ENCODE measurements around the gene ATP12A.
"Not testable (repeated sequence)": the region's sequence is repeated elsewhere in the genome, so short reads cannot be mapped to it uniquely, and the experiment has no call there.

The ATP12A gene

DNA sequence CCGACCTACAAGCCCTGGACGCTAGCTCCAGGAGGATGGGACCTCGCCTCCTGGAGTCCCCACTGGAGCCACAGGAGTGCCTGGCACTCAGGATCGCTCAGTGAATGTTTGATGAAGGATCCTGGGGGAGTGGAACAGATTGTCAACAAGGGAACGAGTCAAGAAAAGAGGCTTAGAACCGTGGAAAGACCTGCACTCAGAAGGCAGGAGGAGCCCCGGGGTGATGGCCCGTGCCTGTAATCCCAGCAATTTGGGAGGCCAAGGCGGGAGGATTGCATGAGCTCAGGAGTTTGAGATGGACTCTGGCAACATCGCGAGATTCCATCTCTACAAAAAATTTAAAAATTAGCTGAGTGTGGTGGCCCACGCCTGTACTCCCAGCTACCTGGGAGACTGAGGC, 38.9 kb downstream of the ATP12A start:
- Mint-ChIP-seq H3K27ac (no peak overlapping the region), H3K27me3 (peaks cover 6% of the 10 kb centered on the region)

GRCh38 chr13:24723206-24723605, 43.0 kb downstream of the ATP12A start:
- ATAC-seq (no peak), DNase-seq (no peak)
- Mint-ChIP-seq H3K4me1 (no peaks in the 10 kb centered on the region), H3K9me3 (no peaks in the 10 kb centered on the region), H3K27ac (no peak overlapping the region), H3K4me3 (no peak overlapping the region), H3K36me3 (ENCODE audit: low read depth) (no peaks in the 10 kb centered on the region), H3K27me3 (peaks cover 12% of the 10 kb centered on the region)

More for the DNA sequence above, 38.9 kb downstream of the ATP12A start:
- no peaks in the 10 kb centered on the region for H3K4me1 Mint-ChIP-seq
- no peaks in the 10 kb centered on the region for H3K9me3 Mint-ChIP-seq
- ATAC-seq = no peak
- no peaks in the 10 kb centered on the region for H3K36me3 Mint-ChIP-seq (ENCODE audit: low read depth)
- no peak for DNase-seq
- H3K4me3 Mint-ChIP-seq = no peak overlapping the region

- Mint-ChIP-seq H3K27me3 (peaks cover 8% of the 10 kb centered on the region), H3K36me3 (ENCODE audit: low read depth) (no peaks in the 10 kb centered on the region), H3K27ac (no peak overlapping the region), H3K4me3 (no peak overlapping the region), H3K4me1 (no peaks in the 10 kb centered on the region), H3K9me3 (no peaks in the 10 kb centered on the region)
- DNase-seq (no peak), ATAC-seq (no peak)
Observed at GRCh38 chr13:24724714-24725113, 44.5 kb downstream of the ATP12A start.

GRCh38 chr13:24725379-24725778, 45.2 kb downstream of the ATP12A start:
- no peaks in the 10 kb centered on the region for H3K9me3 Mint-ChIP-seq
- no peak overlapping the region for H3K4me3 Mint-ChIP-seq
- ATAC-seq = no peak
- no peaks in the 10 kb centered on the region for H3K4me1 Mint-ChIP-seq
- no peaks in the 10 kb centered on the region for H3K36me3 Mint-ChIP-seq (ENCODE audit: low read depth)
- H3K27me3 Mint-ChIP-seq = peaks cover 8% of the 10 kb centered on the region
- DNase-seq = no peak
- no peak overlapping the region for H3K27ac Mint-ChIP-seq

GRCh38 chr13:24727731-24728601, 47.8 kb downstream of the ATP12A start:
- no peak overlapping the region for H3K4me3 Mint-ChIP-seq
- H3K4me1 Mint-ChIP-seq = peaks cover 5% of the 10 kb centered on the region
- no peaks in the 10 kb centered on the region for H3K36me3 Mint-ChIP-seq (ENCODE audit: low read depth)
- ATAC-seq = peak; percentile 98
- H3K27me3 Mint-ChIP-seq = peaks cover 9% of the 10 kb centered on the region
- H3K27ac Mint-ChIP-seq = no peak overlapping the region
- peak; percentile 61 for DNase-seq
- H3K9me3 Mint-ChIP-seq = no peaks in the 10 kb centered on the region

GRCh38 chr13:24730873-24731567, 50.8 kb downstream of the ATP12A start:
- not testable (repeated sequence) for H3K27me3 Mint-ChIP-seq; H3K36me3 Mint-ChIP-seq (ENCODE audit: low read depth); H3K4me3 Mint-ChIP-seq; H3K4me1 Mint-ChIP-seq; ATAC-seq; H3K27ac Mint-ChIP-seq; H3K9me3 Mint-ChIP-seq; DNase-seq

GRCh38 chr13:24734950-24735349, 54.7 kb downstream of the ATP12A start:
- H3K27me3 Mint-ChIP-seq = peaks cover 1% of the 10 kb centered on the region
- peaks cover 5% of the 10 kb centered on the region for H3K4me1 Mint-ChIP-seq
- H3K27ac Mint-ChIP-seq = no peak overlapping the region
- H3K36me3 Mint-ChIP-seq (ENCODE audit: low read depth) = no peaks in the 10 kb centered on the region
- no peaks in the 10 kb centered on the region for H3K9me3 Mint-ChIP-seq
- H3K4me3 Mint-ChIP-seq = no peak overlapping the region
- ATAC-seq (no peak), DNase-seq (no peak)

DNA sequence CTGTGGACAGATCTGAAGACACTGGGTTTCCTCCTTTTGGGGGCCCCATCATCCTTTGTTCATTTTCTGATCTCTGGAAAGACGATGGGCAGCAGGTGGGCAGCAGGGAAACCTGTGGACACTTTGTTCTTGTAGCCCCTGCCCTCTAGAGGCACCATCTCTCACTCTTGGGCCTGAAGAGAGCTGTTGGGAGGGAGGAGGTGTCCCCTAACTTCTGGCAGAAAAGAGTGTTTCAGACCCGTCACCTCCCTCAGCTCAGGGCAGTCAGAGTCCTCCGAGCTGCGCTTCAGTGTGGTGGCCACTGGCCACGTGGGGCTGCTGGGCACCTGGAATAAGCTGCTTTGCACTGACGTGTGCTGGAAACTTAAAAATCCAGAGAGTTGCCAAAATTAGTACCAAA, 56.8 kb downstream of the ATP12A start:
- H3K27ac Mint-ChIP-seq = no peak overlapping the region

GRCh38 chr13:24738366-24738847, 58.2 kb downstream of the ATP12A start:
- H3K27ac Mint-ChIP-seq = no peak overlapping the region
- no peak for ATAC-seq
- H3K27me3 Mint-ChIP-seq = peaks cover 5% of the 10 kb centered on the region
- H3K4me3 Mint-ChIP-seq = no peak overlapping the region
- H3K36me3 Mint-ChIP-seq (ENCODE audit: low read depth) = no peaks in the 10 kb centered on the region
- no peaks in the 10 kb centered on the region for H3K4me1 Mint-ChIP-seq
- DNase-seq = no peak
- no peaks in the 10 kb centered on the region for H3K9me3 Mint-ChIP-seq

More for the DNA sequence above, 56.8 kb downstream of the ATP12A start:
- DNase-seq (no peak), ATAC-seq (no peak)
- no peaks in the 10 kb centered on the region for H3K36me3 Mint-ChIP-seq (ENCODE audit: low read depth)
- no peaks in the 10 kb centered on the region for H3K4me1 Mint-ChIP-seq
- H3K4me3 Mint-ChIP-seq = no peak overlapping the region
- no peaks in the 10 kb centered on the region for H3K27me3 Mint-ChIP-seq
- no peaks in the 10 kb centered on the region for H3K9me3 Mint-ChIP-seq

GRCh38 chr13:24740014-24740890, 60.0 kb downstream of the ATP12A start:
- Mint-ChIP-seq H3K36me3 (ENCODE audit: low read depth) (no peaks in the 10 kb centered on the region), H3K4me3 (no peak overlapping the region), H3K27ac (no peak overlapping the region), H3K27me3 (peaks cover 18% of the 10 kb centered on the region), H3K4me1 (no peaks in the 10 kb centered on the region), H3K9me3 (no peaks in the 10 kb centered on the region)
- DNase-seq (no peak), ATAC-seq (peak; percentile 26)

GRCh38 chr13:24741016-24741662, 60.9 kb downstream of the ATP12A start:
- peaks cover 23% of the 10 kb centered on the region for H3K27me3 Mint-ChIP-seq
- H3K4me3 Mint-ChIP-seq = no peak overlapping the region
- H3K36me3 Mint-ChIP-seq (ENCODE audit: low read depth) = no peaks in the 10 kb centered on the region
- DNase-seq = no peak
- no peaks in the 10 kb centered on the region for H3K4me1 Mint-ChIP-seq
- no peak overlapping the region for H3K27ac Mint-ChIP-seq
- ATAC-seq = no peak
- no peaks in the 10 kb centered on the region for H3K9me3 Mint-ChIP-seq

- Mint-ChIP-seq H3K4me3 (no peak overlapping the region), H3K4me1 (peaks cover 1% of the 10 kb centered on the region), H3K27me3 (peaks cover 28% of the 10 kb centered on the region), H3K36me3 (ENCODE audit: low read depth) (no peaks in the 10 kb centered on the region), H3K9me3 (no peaks in the 10 kb centered on the region), H3K27ac (no peak overlapping the region)
- ATAC-seq = no peak
- DNase-seq = no peak
Observed at GRCh38 chr13:24741791-24742190, 61.6 kb downstream of the ATP12A start.

DNA sequence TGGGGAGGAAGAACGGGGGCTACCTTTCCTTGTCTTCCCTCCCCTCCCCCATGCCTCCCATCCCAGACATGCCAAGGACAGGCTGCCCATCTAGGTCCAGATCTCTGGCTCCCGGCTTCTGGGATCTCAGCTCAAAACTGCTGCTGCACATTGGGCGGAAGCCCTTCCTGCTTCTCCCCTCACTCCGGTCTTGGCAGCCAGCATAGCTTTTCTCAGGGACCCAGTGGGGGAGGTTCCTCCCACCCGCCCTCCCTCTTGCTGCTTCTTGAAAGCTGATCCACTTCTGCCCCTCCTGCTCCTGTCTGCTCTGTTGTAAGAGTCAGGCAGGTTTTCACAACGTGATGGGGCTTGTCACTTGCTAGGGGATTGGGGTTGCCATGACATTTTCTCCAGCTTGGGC, 62.1 kb downstream of the ATP12A start:
- Mint-ChIP-seq H3K9me3 (no peaks in the 10 kb centered on the region), H3K27me3 (peaks cover 33% of the 10 kb centered on the region), H3K27ac (no peak overlapping the region), H3K4me1 (peaks cover 5% of the 10 kb centered on the region), H3K4me3 (no peak overlapping the region), H3K36me3 (ENCODE audit: low read depth) (no peaks in the 10 kb centered on the region)
- DNase-seq = no peak
- no peak for ATAC-seq

- peaks cover 7% of the 10 kb centered on the region for H3K4me1 Mint-ChIP-seq
- no peaks in the 10 kb centered on the region for H3K36me3 Mint-ChIP-seq (ENCODE audit: low read depth)
- DNase-seq = no peak
- no peak overlapping the region for H3K27ac Mint-ChIP-seq
- no peak overlapping the region for H3K4me3 Mint-ChIP-seq
- H3K9me3 Mint-ChIP-seq = no peaks in the 10 kb centered on the region
- peaks cover 37% of the 10 kb centered on the region for H3K27me3 Mint-ChIP-seq
- no peak for ATAC-seq
Observed at GRCh38 chr13:24742977-24743376, 62.8 kb downstream of the ATP12A start.
